Neural crest cell (in vitro differentiated cells): ENCODE data around the gene HDGFL3. TPM values are rescaled to one million over a fixed set of nuclear protein-coding genes. Genes with fewer than 3 reads are reported as not detected.
"Not testable (repeated sequence)": the region's sequence is repeated elsewhere in the genome, so short reads cannot be mapped to it uniquely, and the experiment has no call there.

Experiments
- DNase-seq: peaks from one replicate; pipeline ENCODE4 v3.0.0; 2021; ENCODE audit warnings: low read depth, mixed read lengths, low spot score
- H3K27ac Mint-ChIP-seq: one replicate; pipeline ENCODE4 v1.8.0; 2021; ENCODE audit warnings: mild to moderate bottlenecking, mixed read lengths; ENCODE audit not compliant: unreplicated experiment
- H3K27me3 Mint-ChIP-seq: 2 replicates; pipeline ENCODE4 v1.8.0; 2021; ENCODE audit warnings: low read depth, mild to moderate bottlenecking, mixed read lengths
- H3K36me3 Mint-ChIP-seq: 2 replicates; pipeline ENCODE4 v1.8.0; 2021; ENCODE audit warnings: low read depth, mild to moderate bottlenecking, mixed read lengths
- H3K4me1 Mint-ChIP-seq: 2 replicates; pipeline ENCODE4 v1.8.0; 2021; ENCODE audit warnings: mixed read lengths
- H3K4me3 Mint-ChIP-seq: one replicate; pipeline ENCODE4 v1.8.0; 2021; ENCODE audit warnings: mild to moderate bottlenecking, mixed read lengths
- H3K9me3 Mint-ChIP-seq: 2 replicates; pipeline ENCODE4 v1.8.0; 2021; ENCODE audit warnings: mixed read lengths
- total RNA-seq: library from RNA; stranded (reverse); gene quantifications from 2 replicates; pipeline ENCODE4 v1.2.1, GENCODE V29; 2021
- TF ChIP-seq, protein P1 (sequence below): fragments of 200-600 bp; sonication (generic); conservative IDR thresholded peaks from 2 replicates; pipeline ENCODE4 v1.5.0; 2021; ENCODE audit warnings: antibody characterized with exemption, mild to moderate bottlenecking

HDGFL3 gene
- total RNA-seq, 1 donor from 2014 or later = 127 TPM

- H3K27me3 Mint-ChIP-seq = no peaks in the 10 kb centered on the region
- H3K9me3 Mint-ChIP-seq = no peaks in the 10 kb centered on the region
- no peak overlapping the region for H3K4me3 Mint-ChIP-seq
- TF ChIP-seq, protein P1, sequence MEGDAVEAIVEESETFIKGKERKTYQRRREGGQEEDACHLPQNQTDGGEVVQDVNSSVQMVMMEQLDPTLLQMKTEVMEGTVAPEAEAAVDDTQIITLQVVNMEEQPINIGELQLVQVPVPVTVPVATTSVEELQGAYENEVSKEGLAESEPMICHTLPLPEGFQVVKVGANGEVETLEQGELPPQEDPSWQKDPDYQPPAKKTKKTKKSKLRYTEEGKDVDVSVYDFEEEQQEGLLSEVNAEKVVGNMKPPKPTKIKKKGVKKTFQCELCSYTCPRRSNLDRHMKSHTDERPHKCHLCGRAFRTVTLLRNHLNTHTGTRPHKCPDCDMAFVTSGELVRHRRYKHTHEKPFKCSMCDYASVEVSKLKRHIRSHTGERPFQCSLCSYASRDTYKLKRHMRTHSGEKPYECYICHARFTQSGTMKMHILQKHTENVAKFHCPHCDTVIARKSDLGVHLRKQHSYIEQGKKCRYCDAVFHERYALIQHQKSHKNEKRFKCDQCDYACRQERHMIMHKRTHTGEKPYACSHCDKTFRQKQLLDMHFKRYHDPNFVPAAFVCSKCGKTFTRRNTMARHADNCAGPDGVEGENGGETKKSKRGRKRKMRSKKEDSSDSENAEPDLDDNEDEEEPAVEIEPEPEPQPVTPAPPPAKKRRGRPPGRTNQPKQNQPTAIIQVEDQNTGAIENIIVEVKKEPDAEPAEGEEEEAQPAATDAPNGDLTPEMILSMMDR = no peak
- H3K4me1 Mint-ChIP-seq = no peaks in the 10 kb centered on the region
- DNase-seq = no peak
- H3K27ac Mint-ChIP-seq = no peak overlapping the region
- H3K36me3 Mint-ChIP-seq = peaks cover 11% of the 10 kb centered on the region
Measured at GRCh38 chr15:83155942-83156341, 51.7 kb downstream of the HDGFL3 start.

- no peaks in the 10 kb centered on the region for H3K9me3 Mint-ChIP-seq
- H3K4me1 Mint-ChIP-seq = no peaks in the 10 kb centered on the region
- no peak overlapping the region for H3K27ac Mint-ChIP-seq
- no peak for DNase-seq
- peaks cover 18% of the 10 kb centered on the region for H3K36me3 Mint-ChIP-seq
- TF ChIP-seq, protein P1 = no peak
- H3K27me3 Mint-ChIP-seq = no peaks in the 10 kb centered on the region
- H3K4me3 Mint-ChIP-seq = no peak overlapping the region
Measured at GRCh38 chr15:83153288-83153687, 54.3 kb downstream of the HDGFL3 start.

DNA sequence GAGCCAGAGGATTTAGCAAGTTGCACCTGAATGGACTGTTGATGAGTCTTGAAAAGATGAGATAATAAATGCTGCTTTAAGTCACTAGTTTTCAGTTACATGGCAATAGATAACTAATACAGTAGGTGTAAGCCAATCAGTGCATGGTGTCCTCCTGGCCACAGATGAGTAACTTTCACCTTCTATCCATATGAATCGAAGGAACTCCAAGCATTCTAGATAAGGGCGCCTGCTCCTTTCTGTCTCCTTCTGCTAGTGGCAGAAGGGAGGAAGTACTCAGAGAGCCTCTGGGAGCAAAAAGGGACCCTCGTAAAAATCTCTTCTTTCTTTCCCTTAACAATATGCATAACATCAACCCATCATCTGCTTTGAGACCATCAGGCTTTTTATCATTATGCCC lies 62.9 kb downstream of the HDGFL3 start:
- peaks cover 7% of the 10 kb centered on the region for H3K9me3 Mint-ChIP-seq
- DNase-seq = no peak
- no peaks in the 10 kb centered on the region for H3K4me1 Mint-ChIP-seq
- no peaks in the 10 kb centered on the region for H3K27me3 Mint-ChIP-seq
- TF ChIP-seq, protein P1 = no peak
- H3K4me3 Mint-ChIP-seq = no peak overlapping the region
- H3K27ac Mint-ChIP-seq = no peak overlapping the region
- H3K36me3 Mint-ChIP-seq = peaks cover 54% of the 10 kb centered on the region

DNA sequence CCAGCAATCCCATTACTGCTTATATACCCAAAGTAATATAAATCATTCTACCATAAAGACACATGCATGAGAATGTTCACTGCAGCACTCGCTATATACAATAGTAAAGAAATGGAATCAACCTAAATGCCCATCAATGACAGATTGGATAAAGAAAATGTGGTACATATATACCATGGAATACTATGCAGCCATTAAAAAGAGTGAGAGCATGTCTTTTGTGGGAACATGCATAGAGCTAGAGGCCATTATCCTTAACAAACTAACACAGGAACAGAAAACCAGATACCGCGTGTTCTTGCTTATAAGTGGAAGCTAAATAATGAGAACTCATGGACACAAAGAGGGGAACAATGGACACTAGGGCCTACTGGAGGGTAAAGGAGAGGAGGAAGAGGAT lies 65.5 kb downstream of the HDGFL3 start:
- peaks cover 37% of the 10 kb centered on the region for H3K36me3 Mint-ChIP-seq
- H3K27me3 Mint-ChIP-seq, H3K27ac Mint-ChIP-seq, H3K9me3 Mint-ChIP-seq, H3K4me1 Mint-ChIP-seq, H3K4me3 Mint-ChIP-seq, DNase-seq: not testable (repeated sequence)

- Mint-ChIP-seq H3K4me3 (no peak overlapping the region), H3K36me3 (no peaks in the 10 kb centered on the region), H3K27ac (no peak overlapping the region), H3K9me3 (no peaks in the 10 kb centered on the region), H3K4me1 (no peaks in the 10 kb centered on the region), H3K27me3 (no peaks in the 10 kb centered on the region)
- DNase-seq = no peak
- TF ChIP-seq, protein P1 = no peak
Measured at GRCh38 chr15:83132861-83133523, 74.6 kb downstream of the HDGFL3 start.

DNA sequence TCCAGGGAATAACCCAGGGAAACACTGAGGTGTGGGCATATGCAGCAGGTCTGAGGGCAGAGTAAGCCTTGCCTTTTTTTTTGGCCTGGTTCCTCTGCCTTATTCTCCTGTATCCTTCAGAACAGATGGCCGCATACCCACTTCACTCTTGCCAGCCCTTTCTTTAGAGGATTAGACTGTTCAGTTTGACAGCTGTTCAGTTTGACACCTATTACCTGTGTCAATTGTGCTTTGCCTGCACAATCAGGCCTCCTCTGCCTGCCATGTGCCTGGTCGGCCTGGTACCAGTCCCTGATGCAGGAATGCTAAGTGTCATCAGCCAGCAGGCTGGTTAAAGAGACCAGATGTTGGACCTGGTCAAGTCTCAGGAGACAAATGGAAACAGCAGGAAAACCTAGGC lies 77.8 kb downstream of the HDGFL3 start:
- Mint-ChIP-seq H3K9me3 (no peaks in the 10 kb centered on the region), H3K27ac (peak overlapping the region; percentile 69), H3K4me1 (no peaks in the 10 kb centered on the region), H3K27me3 (no peaks in the 10 kb centered on the region), H3K4me3 (no peak overlapping the region), H3K36me3 (no peaks in the 10 kb centered on the region)
- TF ChIP-seq, protein P1 = no peak
- no peak for DNase-seq
